GM23338 (cell line): ENCODE results near the gene PPHLN1. TPM values are rescaled to one million over a fixed set of nuclear protein-coding genes. Genes with fewer than 3 reads are reported as not detected.

ENCODE experiments used
- ATAC-seq: fragments of 200-7000 bp; cut with Tn5 transposase; 3 replicates; pipeline ENCODE4 v1.9.1; 2020
- DNase-seq: peaks from one replicate; pipeline ENCODE4 v3.0.0-alpha.2; 2015; ENCODE audit warnings: low spot score
- H2AFZ ChIP-seq: fragments of 200-600 bp; sonication (generic); 2 replicates; pipeline ENCODE4 v1.8.0; 2016; ENCODE audit warnings: antibody characterized with exemption, mild to moderate bottlenecking, moderate library complexity
- H3F3A ChIP-seq: fragments of 200-600 bp; sonication (generic); replicated peaks from 2 replicates; pipeline ENCODE4 v1.8.0; 2017; ENCODE audit warnings: antibody characterized with exemption, mixed run types, low read depth
- H3K27ac ChIP-seq: fragments of 200-600 bp; sonication (generic); 2 replicates; pipeline ENCODE4 v1.6.1; 2016; ENCODE audit warnings: low read depth
- H3K27me3 ChIP-seq: fragments of 200-600 bp; sonication (generic); 2 replicates; pipeline ENCODE4 v1.8.0; 2016; ENCODE audit warnings: mild to moderate bottlenecking, mixed run types, moderate library complexity; ENCODE audit not compliant: insufficient read depth
- H3K36me3 ChIP-seq: fragments of 200-600 bp; sonication (generic); 2 replicates; pipeline ENCODE4 v1.8.0; 2016; ENCODE audit warnings: mild to moderate bottlenecking; ENCODE audit not compliant: insufficient read depth
- H3K4me1 ChIP-seq: fragments of 200-600 bp; sonication (generic); 2 replicates; pipeline ENCODE4 v1.8.0; 2016; ENCODE audit warnings: mild to moderate bottlenecking, moderate library complexity; ENCODE audit not compliant: insufficient read depth
- H3K4me2 ChIP-seq: fragments of 200-600 bp; sonication (generic); 2 replicates; pipeline ENCODE4 v1.7.1; 2017; ENCODE audit warnings: mixed run types
- H3K4me3 ChIP-seq: fragments of 200-600 bp; sonication (generic); 2 replicates; pipeline ENCODE4 v1.6.1; 2016; ENCODE audit warnings: mixed run types
- H3K79me2 ChIP-seq: fragments of 200-600 bp; sonication (generic); replicated peaks from 2 replicates; pipeline ENCODE4 v1.8.0; 2017; ENCODE audit warnings: mild to moderate bottlenecking; ENCODE audit not compliant: insufficient read depth
- H3K9me2 ChIP-seq: fragments of 200-600 bp; sonication (generic); 2 replicates; pipeline ENCODE4 v1.8.0; 2017; ENCODE audit not compliant: insufficient read depth
- H4K20me1 ChIP-seq: fragments of 200-600 bp; sonication (generic); replicated peaks from 2 replicates; pipeline ENCODE4 v1.8.0; 2017; ENCODE audit warnings: mild to moderate bottlenecking; ENCODE audit not compliant: insufficient read depth
- H3K27ac Mint-ChIP-seq: 2 replicates; pipeline ENCODE4 v1.8.0; 2020; ENCODE audit warnings: inconsistent platforms, mild to moderate bottlenecking, moderate library complexity, mixed read lengths
- H3K27me3 Mint-ChIP-seq: 3 replicates; pipeline ENCODE4 v1.8.0; 2022; ENCODE audit warnings: low read depth, mild to moderate bottlenecking, moderate library complexity, mixed read lengths, inconsistent platforms; ENCODE audit not compliant: insufficient read depth, poor library complexity
- H3K36me3 Mint-ChIP-seq: 3 replicates; pipeline ENCODE4 v1.8.0; 2021; ENCODE audit warnings: low read depth, mild to moderate bottlenecking, inconsistent platforms, moderate library complexity, mixed read lengths
- H3K4me1 Mint-ChIP-seq: 3 replicates; pipeline ENCODE4 v1.8.0; 2020; ENCODE audit warnings: mild to moderate bottlenecking, inconsistent platforms, mixed read lengths
- H3K4me3 Mint-ChIP-seq: 3 replicates; pipeline ENCODE4 v1.8.0; 2021; ENCODE audit warnings: moderate library complexity, mild to moderate bottlenecking, inconsistent platforms, mixed read lengths
- H3K9me3 Mint-ChIP-seq: 3 replicates; pipeline ENCODE4 v1.8.0; 2020; ENCODE audit warnings: moderate library complexity, mild to moderate bottlenecking, inconsistent platforms, mixed read lengths
- CREB1 ChIP-seq: fragments of 250-450 bp; sonication (Bioruptor Pico); IDR thresholded peaks from 2 replicates; pipeline ENCODE4 v1.5.0; 2020; ENCODE audit warnings: low read depth, mild to moderate bottlenecking, moderate library complexity
- EZH2 ChIP-seq: fragments of 200-600 bp; sonication (generic); IDR thresholded peaks from one replicate; pipeline ENCODE4 v1.8.0; 2017; ENCODE audit warnings: antibody characterized with exemption, mild to moderate bottlenecking, low read depth; ENCODE audit not compliant: unreplicated experiment
- EZH2phosphoT487 ChIP-seq: fragments of 200-600 bp; sonication (generic); IDR thresholded peaks from one replicate; pipeline ENCODE4 v1.8.1; 2018; ENCODE audit warnings: antibody characterized with exemption; ENCODE audit not compliant: unreplicated experiment
- JUNB ChIP-seq: IDR thresholded peaks from one replicate; pipeline ENCODE4 v1.6.1; 2016; ENCODE audit warnings: antibody characterized with exemption; ENCODE audit not compliant: unreplicated experiment
- NANOG ChIP-seq: IDR thresholded peaks from 2 replicates; pipeline ENCODE4 v1.6.1; 2016; ENCODE audit warnings: antibody characterized with exemption, borderline replicate concordance
- POLR2AphosphoS5 ChIP-seq: IDR thresholded peaks from 2 replicates; pipeline ENCODE4 v1.6.1; 2016; ENCODE audit warnings: antibody characterized with exemption, low read depth
- STAT1 ChIP-seq: IDR thresholded peaks from one replicate; pipeline ENCODE4 v1.6.1; 2016; ENCODE audit warnings: antibody characterized with exemption; ENCODE audit not compliant: unreplicated experiment
- ZNF331 ChIP-seq: fragments of 250-450 bp; sonication (Bioruptor Pico); IDR thresholded peaks from 2 replicates; pipeline ENCODE4 v1.5.0; 2020; ENCODE audit warnings: low read depth, mild to moderate bottlenecking, moderate library complexity
- polyA plus RNA-seq: library from polyadenylated mRNA; unstranded; fragments of >200 nt; fragmentation: Nextera tagmentation; extraction: Ambion mirVana; gene quantifications from 2 replicates; pipeline ENCODE4 v1.2.1, GENCODE V29; 2016
- total RNA-seq: library from RNA; depleted of rRNA; stranded (reverse); fragments of >200 nt; shearing (Covaris generic); gene quantifications from 2 replicates; pipeline ENCODE4 v1.2.3, GENCODE V29; 2014
- TF ChIP-seq, protein P1 (sequence below): IDR thresholded peaks from one replicate; pipeline ENCODE4 v1.6.1; 2018; ENCODE audit warnings: antibody characterized with exemption; ENCODE audit not compliant: unreplicated experiment
- TF ChIP-seq, protein P2 (sequence below), 2 experiments: fragments of 200-600 bp in 1 of 2; sonication (generic) in 1 of 2; conservative IDR thresholded peaks; 2 replicates each; pipeline versions ENCODE4 v1.5.1 to v1.6.1; 2016 to 2017; ENCODE audit warnings: antibody characterized with exemption in 2 of 2, low read depth in 2 of 2, mild to moderate bottlenecking in 2 of 2, moderate library complexity in 1 of 2
- TF ChIP-seq, protein P3 (sequence below): fragments of 250-450 bp; sonication (Bioruptor Pico); IDR thresholded peaks from 2 replicates; pipeline ENCODE4 v1.5.0; 2020; ENCODE audit warnings: mild to moderate bottlenecking, moderate library complexity

PPHLN1 gene
- total and polyA plus RNA-seq, 2 experiments from 2014 or later, result 93.0 to 103 TPM

DNA sequence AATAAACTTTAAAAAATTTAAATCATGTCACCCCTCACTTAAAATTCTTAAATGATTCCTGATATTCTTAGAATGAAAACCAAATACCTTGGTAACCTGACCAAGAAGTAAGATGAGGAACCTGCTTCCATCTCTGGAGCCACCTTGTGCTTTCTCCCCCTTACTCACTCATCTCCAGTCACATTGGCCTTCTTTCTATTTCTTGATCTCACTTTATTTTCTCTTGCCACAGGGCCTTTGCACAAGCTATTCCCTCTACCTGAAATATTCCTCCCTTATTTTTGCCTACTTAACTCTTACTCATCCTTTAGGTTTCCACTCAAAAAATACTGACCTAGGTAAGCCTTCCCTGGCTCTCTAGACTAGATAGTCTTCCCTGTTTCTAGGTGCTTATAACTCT is 5.2 kb upstream of the PPHLN1 start:
- no peak overlapping the region for H3K27ac ChIP-seq
- H3K36me3 Mint-ChIP-seq, result peaks cover 3% of the 10 kb centered on the region; the same call in 2 of the 3 replicates
- 0 out of 3 replicates have a peak, but pooled peaks cover 2% of the 10 kb centered on the region for H3K4me1 Mint-ChIP-seq
- no peaks in the 10 kb centered on the region; the same call in 1 of the 2 replicates for H3F3A ChIP-seq
- no peaks in the 10 kb centered on the region for H3K36me3 ChIP-seq
- H3K9me2 ChIP-seq, result no peaks in the 10 kb centered on the region
- no peak for DNase-seq
- 0 out of 2 replicates have a peak, but pooled peaks cover 4% of the 10 kb centered on the region for H3K4me1 ChIP-seq
- no peak overlapping the region for H3K27ac Mint-ChIP-seq
- H3K4me3 Mint-ChIP-seq, result no peak overlapping the region
- H2AFZ ChIP-seq, result no peak overlapping the region
- H3K27me3 ChIP-seq, result no peaks in the 10 kb centered on the region
- no peaks in the 10 kb centered on the region for H3K9me3 Mint-ChIP-seq
- H3K4me3 ChIP-seq, result no peak overlapping the region
- no peak for ATAC-seq
- H3K79me2 ChIP-seq, result peaks cover 8% of the 10 kb centered on the region
- TF ChIP-seq, protein P1, sequence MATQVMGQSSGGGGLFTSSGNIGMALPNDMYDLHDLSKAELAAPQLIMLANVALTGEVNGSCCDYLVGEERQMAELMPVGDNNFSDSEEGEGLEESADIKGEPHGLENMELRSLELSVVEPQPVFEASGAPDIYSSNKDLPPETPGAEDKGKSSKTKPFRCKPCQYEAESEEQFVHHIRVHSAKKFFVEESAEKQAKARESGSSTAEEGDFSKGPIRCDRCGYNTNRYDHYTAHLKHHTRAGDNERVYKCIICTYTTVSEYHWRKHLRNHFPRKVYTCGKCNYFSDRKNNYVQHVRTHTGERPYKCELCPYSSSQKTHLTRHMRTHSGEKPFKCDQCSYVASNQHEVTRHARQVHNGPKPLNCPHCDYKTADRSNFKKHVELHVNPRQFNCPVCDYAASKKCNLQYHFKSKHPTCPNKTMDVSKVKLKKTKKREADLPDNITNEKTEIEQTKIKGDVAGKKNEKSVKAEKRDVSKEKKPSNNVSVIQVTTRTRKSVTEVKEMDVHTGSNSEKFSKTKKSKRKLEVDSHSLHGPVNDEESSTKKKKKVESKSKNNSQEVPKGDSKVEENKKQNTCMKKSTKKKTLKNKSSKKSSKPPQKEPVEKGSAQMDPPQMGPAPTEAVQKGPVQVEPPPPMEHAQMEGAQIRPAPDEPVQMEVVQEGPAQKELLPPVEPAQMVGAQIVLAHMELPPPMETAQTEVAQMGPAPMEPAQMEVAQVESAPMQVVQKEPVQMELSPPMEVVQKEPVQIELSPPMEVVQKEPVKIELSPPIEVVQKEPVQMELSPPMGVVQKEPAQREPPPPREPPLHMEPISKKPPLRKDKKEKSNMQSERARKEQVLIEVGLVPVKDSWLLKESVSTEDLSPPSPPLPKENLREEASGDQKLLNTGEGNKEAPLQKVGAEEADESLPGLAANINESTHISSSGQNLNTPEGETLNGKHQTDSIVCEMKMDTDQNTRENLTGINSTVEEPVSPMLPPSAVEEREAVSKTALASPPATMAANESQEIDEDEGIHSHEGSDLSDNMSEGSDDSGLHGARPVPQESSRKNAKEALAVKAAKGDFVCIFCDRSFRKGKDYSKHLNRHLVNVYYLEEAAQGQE, result no peak
- TF ChIP-seq EZH2phosphoT487 (no peak), JUNB (no peak), EZH2 (no peak)
- peaks cover 6% of the 10 kb centered on the region; the same call in 1 of the 2 replicates for H4K20me1 ChIP-seq
- peaks cover 4% of the 10 kb centered on the region for H3K27me3 Mint-ChIP-seq
- H3K4me2 ChIP-seq, result no peak overlapping the region

DNA sequence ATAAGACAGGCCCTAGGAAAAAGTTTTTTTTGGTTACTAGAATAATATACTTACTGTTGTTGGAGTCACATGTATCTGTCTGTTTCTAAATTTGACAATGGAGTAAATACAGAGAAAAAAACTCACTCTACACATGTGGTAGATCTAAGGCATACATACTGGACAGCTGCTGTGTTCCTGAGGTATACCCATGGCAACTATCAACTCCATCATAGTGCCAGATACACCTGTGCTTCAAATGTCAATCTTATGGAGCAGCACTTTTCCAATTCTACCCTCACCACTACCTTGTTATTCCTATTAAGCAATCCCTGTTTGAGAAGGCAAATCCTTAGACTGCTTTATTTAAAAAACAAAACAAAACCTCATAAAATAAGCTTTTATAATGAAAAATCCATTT is 3.4 kb upstream of the PPHLN1 start:
- Histone ChIP-seq H3K36me3 (no peaks in the 10 kb centered on the region), H3K27me3 (no peaks in the 10 kb centered on the region), H3K4me3 (no peak overlapping the region), H3K79me2 (peaks cover 23% of the 10 kb centered on the region), H3K27ac (no peak overlapping the region), H3K4me2 (no peak overlapping the region), H3F3A (no peaks in the 10 kb centered on the region; the same call in 1 of the 2 replicates), H4K20me1 (peaks cover 5% of the 10 kb centered on the region; the same call in 1 of the 2 replicates), H3K9me2 (no peaks in the 10 kb centered on the region), H3K4me1 (peaks cover 13% of the 10 kb centered on the region; the same call in 1 of the 2 replicates), H2AFZ (no peak overlapping the region)
- peaks cover 9% of the 10 kb centered on the region for H3K27me3 Mint-ChIP-seq
- ATAC-seq (no peak), DNase-seq (no peak)
- H3K9me3 Mint-ChIP-seq, result no peaks in the 10 kb centered on the region
- no peak overlapping the region for H3K27ac Mint-ChIP-seq
- peaks cover 8% of the 10 kb centered on the region for H3K4me1 Mint-ChIP-seq
- no peak overlapping the region for H3K4me3 Mint-ChIP-seq
- peaks cover 3% of the 10 kb centered on the region; the same call in 2 of the 3 replicates for H3K36me3 Mint-ChIP-seq
- no peak for TF ChIP-seq ZNF331 (CRISPR knock-in tag)
- no peak for TF ChIP-seq EZH2
- no peak for TF ChIP-seq CREB1
- TF ChIP-seq JUNB, result no peak
- no peak for TF ChIP-seq NANOG
- no peak for TF ChIP-seq POLR2AphosphoS5
- TF ChIP-seq, protein P2, sequence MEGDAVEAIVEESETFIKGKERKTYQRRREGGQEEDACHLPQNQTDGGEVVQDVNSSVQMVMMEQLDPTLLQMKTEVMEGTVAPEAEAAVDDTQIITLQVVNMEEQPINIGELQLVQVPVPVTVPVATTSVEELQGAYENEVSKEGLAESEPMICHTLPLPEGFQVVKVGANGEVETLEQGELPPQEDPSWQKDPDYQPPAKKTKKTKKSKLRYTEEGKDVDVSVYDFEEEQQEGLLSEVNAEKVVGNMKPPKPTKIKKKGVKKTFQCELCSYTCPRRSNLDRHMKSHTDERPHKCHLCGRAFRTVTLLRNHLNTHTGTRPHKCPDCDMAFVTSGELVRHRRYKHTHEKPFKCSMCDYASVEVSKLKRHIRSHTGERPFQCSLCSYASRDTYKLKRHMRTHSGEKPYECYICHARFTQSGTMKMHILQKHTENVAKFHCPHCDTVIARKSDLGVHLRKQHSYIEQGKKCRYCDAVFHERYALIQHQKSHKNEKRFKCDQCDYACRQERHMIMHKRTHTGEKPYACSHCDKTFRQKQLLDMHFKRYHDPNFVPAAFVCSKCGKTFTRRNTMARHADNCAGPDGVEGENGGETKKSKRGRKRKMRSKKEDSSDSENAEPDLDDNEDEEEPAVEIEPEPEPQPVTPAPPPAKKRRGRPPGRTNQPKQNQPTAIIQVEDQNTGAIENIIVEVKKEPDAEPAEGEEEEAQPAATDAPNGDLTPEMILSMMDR (conservative IDR thresholded peaks at IDR 0.05; ENCODE audit: low read depth in 2 of 2), result no peak
- no peak for TF ChIP-seq STAT1
- TF ChIP-seq, protein P3, sequence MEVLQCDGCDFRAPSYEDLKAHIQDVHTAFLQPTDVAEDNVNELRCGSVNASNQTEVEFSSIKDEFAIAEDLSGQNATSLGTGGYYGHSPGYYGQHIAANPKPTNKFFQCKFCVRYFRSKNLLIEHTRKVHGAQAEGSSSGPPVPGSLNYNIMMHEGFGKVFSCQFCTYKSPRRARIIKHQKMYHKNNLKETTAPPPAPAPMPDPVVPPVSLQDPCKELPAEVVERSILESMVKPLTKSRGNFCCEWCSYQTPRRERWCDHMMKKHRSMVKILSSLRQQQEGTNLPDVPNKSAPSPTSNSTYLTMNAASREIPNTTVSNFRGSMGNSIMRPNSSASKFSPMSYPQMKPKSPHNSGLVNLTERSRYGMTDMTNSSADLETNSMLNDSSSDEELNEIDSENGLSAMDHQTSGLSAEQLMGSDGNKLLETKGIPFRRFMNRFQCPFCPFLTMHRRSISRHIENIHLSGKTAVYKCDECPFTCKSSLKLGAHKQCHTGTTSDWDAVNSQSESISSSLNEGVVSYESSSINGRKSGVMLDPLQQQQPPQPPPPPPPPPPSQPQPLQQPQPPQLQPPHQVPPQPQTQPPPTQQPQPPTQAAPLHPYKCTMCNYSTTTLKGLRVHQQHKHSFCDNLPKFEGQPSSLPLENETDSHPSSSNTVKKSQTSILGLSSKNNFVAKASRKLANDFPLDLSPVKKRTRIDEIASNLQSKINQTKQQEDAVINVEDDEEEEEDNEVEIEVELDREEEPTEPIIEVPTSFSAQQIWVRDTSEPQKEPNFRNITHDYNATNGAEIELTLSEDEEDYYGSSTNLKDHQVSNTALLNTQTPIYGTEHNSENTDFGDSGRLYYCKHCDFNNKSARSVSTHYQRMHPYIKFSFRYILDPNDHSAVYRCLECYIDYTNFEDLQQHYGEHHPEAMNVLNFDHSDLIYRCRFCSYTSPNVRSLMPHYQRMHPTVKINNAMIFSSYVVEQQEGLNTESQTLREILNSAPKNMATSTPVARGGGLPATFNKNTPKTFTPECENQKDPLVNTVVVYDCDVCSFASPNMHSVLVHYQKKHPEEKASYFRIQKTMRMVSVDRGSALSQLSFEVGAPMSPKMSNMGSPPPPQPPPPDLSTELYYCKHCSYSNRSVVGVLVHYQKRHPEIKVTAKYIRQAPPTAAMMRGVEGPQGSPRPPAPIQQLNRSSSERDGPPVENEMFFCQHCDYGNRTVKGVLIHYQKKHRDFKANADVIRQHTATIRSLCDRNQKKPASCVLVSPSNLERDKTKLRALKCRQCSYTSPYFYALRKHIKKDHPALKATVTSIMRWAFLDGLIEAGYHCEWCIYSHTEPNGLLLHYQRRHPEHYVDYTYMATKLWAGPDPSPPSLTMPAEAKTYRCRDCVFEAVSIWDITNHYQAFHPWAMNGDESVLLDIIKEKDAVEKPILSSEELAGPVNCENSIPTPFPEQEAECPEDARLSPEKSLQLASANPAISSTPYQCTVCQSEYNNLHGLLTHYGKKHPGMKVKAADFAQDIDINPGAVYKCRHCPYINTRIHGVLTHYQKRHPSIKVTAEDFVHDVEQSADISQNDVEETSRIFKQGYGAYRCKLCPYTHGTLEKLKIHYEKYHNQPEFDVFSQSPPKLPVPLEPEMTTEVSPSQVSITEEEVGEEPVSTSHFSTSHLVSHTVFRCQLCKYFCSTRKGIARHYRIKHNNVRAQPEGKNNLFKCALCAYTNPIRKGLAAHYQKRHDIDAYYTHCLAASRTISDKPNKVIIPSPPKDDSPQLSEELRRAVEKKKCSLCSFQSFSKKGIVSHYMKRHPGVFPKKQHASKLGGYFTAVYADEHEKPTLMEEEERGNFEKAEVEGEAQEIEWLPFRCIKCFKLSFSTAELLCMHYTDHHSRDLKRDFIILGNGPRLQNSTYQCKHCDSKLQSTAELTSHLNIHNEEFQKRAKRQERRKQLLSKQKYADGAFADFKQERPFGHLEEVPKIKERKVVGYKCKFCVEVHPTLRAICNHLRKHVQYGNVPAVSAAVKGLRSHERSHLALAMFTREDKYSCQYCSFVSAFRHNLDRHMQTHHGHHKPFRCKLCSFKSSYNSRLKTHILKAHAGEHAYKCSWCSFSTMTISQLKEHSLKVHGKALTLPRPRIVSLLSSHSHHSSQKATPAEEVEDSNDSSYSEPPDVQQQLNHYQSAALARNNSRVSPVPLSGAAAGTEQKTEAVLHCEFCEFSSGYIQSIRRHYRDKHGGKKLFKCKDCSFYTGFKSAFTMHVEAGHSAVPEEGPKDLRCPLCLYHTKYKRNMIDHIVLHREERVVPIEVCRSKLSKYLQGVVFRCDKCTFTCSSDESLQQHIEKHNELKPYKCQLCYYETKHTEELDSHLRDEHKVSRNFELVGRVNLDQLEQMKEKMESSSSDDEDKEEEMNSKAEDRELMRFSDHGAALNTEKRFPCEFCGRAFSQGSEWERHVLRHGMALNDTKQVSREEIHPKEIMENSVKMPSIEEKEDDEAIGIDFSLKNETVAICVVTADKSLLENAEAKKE (CRISPR knock-in tag), result no peak
